GM12892 (cell line): ENCODE data around the gene GGT5.
A peak's percentile ranks its signal among the peaks of the same experiment; 100 is the strongest.
"Not testable (repeated sequence)": the region's sequence is repeated elsewhere in the genome, so short reads cannot be mapped to it uniquely, and the experiment has no call there.

Experiments
- DNase-seq: peaks from one replicate; pipeline ENCODE4 v3.0.0; 2011; ENCODE audit not compliant: insufficient read length
- FAIRE-seq: peaks from 2 replicates; lab custom pipeline; 2011; peaks lifted over from hg19 to GRCh38; lab: Jason Lieb, UNC
- POLR2A ChIP-seq: IDR thresholded peaks from 2 replicates; pipeline ENCODE4 v1.6.1; 2011; ENCODE audit warnings: low read depth, low read length, control low read depth
- POLR2AphosphoS5 ChIP-seq: IDR thresholded peaks from 2 replicates; pipeline ENCODE4 v1.6.1; 2011; ENCODE audit warnings: low read depth, low read length, control low read depth
- TAF1 ChIP-seq: IDR thresholded peaks from 2 replicates; pipeline ENCODE4 v1.6.1; 2011; ENCODE audit warnings: low read depth, mild to moderate bottlenecking, control low read depth, low read length, borderline replicate concordance

The GGT5 gene

GRCh38 chr22:24247564-24248344 is 2.9 kb upstream of the GGT5 start:
- DNase-seq: peak; percentile 87
- FAIRE-seq: no peak
- TF ChIP-seq POLR2AphosphoS5 (no peak), POLR2A (no peak), TAF1 (no peak)

GRCh38 chr22:24247011-24247507 is 2.2 kb upstream of the GGT5 start:
- FAIRE-seq: no peak
- no peak for DNase-seq
- TF ChIP-seq POLR2AphosphoS5 (no peak), POLR2A (no peak), TAF1 (no peak)

GRCh38 chr22:24245584-24246561 is 991 bp upstream of the GGT5 start:
- FAIRE-seq, DNase-seq: not testable (repeated sequence)

- FAIRE-seq: no peak
These were observed 616 bp downstream of the GGT5 start for GRCh38 chr22:24244144-24244787.

GRCh38 chr22:24243417-24243816 is 1.5 kb downstream of the GGT5 start:
- DNase-seq, FAIRE-seq: not testable (repeated sequence)

More at GRCh38 chr22:24244144-24244787, 616 bp downstream of the GGT5 start:
- DNase-seq: no peak
- TF ChIP-seq POLR2AphosphoS5 (no peak), TAF1 (no peak), POLR2A (no peak)

- not testable (repeated sequence) for DNase-seq, FAIRE-seq
These were observed 3.7 kb downstream of the GGT5 start for GRCh38 chr22:24240985-24241692.

GRCh38 chr22:24240381-24240780 is 4.5 kb downstream of the GGT5 start:
- FAIRE-seq: no peak

GRCh38 chr22:24238101-24238694 is 6.7 kb downstream of the GGT5 start:
- FAIRE-seq, DNase-seq: not testable (repeated sequence)

More at GRCh38 chr22:24240381-24240780, 4.5 kb downstream of the GGT5 start:
- DNase-seq: no peak
- TF ChIP-seq POLR2AphosphoS5 (no peak), TAF1 (no peak), POLR2A (no peak)

- FAIRE-seq: no peak
- TF ChIP-seq TAF1: no peak
- no peak for TF ChIP-seq POLR2AphosphoS5
- no peak for TF ChIP-seq POLR2A
- DNase-seq: no peak
These were observed 8.2 kb downstream of the GGT5 start for GRCh38 chr22:24236656-24237055.

- no peak for TF ChIP-seq TAF1
- no peak for TF ChIP-seq POLR2A
- no peak for TF ChIP-seq POLR2AphosphoS5
- no peak for DNase-seq
- no peak for FAIRE-seq
These were observed 9.6 kb downstream of the GGT5 start for GRCh38 chr22:24235315-24235714.

- FAIRE-seq (no peak), DNase-seq (no peak)
These were observed 11.1 kb downstream of the GGT5 start for GRCh38 chr22:24233816-24234215.

More at GRCh38 chr22:24233816-24234215, 11.1 kb downstream of the GGT5 start:
- TF ChIP-seq TAF1 (no peak), POLR2AphosphoS5 (no peak)
